Lower lobe of right lung (tissue), 2 donors: ENCODE measurements around the gene TMED6. TPM values are rescaled to one million over a fixed set of nuclear protein-coding genes. Genes with fewer than 3 reads are reported as not detected.

Source experiments
- ATAC-seq, 2 donors: fragments of 200-7000 bp; cut with Tn5 transposase; one replicate each; pipeline ENCODE4 v1.9.1; 2020 to 2022; ENCODE audit warnings: mild to moderate bottlenecking in 2 of 2, moderate library complexity in 2 of 2
- DNase-seq: peaks from one replicate; pipeline ENCODE4 v3.0.0-alpha.2; 2020
- H3K27ac ChIP-seq: fragments of 200-600 bp; one replicate; pipeline ENCODE4 v1.8.0; 2022
- H3K27me3 ChIP-seq: fragments of 200-600 bp; one replicate; pipeline ENCODE4 v1.8.0; 2022; ENCODE audit warnings: low read depth
- H3K36me3 ChIP-seq: fragments of 200-600 bp; one replicate; pipeline ENCODE4 v1.8.0; 2022; ENCODE audit warnings: mild to moderate bottlenecking
- H3K4me1 ChIP-seq: fragments of 200-600 bp; one replicate; pipeline ENCODE4 v1.8.0; 2022
- H3K4me3 ChIP-seq: fragments of 200-600 bp; one replicate; pipeline ENCODE4 v1.8.0; 2022; ENCODE audit warnings: mild to moderate bottlenecking
- H3K9me3 ChIP-seq: fragments of 200-600 bp; one replicate; pipeline ENCODE4 v1.8.0; 2022
- CTCF ChIP-seq: fragments of 200-600 bp; IDR thresholded peaks from one replicate; pipeline ENCODE4 v1.8.0; 2022; ENCODE audit warnings: antibody characterized with exemption, mild to moderate bottlenecking
- intact Hi-C: fragments of 100-400 bp; cut with DNase I; formaldehyde crosslinking; loops from one replicate; pipeline ENCODE4 v1.11.0; 2022
- total RNA-seq: library from RNA; stranded (reverse); fragmentation: NEBNext Ultra II Directional; extraction: Animal tissue kit (Norgen Biotek cat#: 25700); gene quantifications from one replicate; pipeline ENCODE4 v1.2.1, GENCODE V29; 2021
- donor health status: DM: no; HTN: yes; CAD: no; lungs with severe emphysema.

Gene TMED6
- total RNA-seq, 1 donor from 2014 or later, result 0.77 TPM

- no peak overlapping the region for H3K4me3 ChIP-seq
- intact Hi-C loops, result no loop called here
- no peaks in the 10 kb centered on the region for H3K9me3 ChIP-seq
- H3K27me3 ChIP-seq, result no peaks in the 10 kb centered on the region
- H3K36me3 ChIP-seq, result peaks cover 100% of the 10 kb centered on the region
- H3K4me1 ChIP-seq, result peaks cover under 1% of the 10 kb centered on the region
- no peak overlapping the region for H3K27ac ChIP-seq
- no peak for ATAC-seq
- no peak for TF ChIP-seq CTCF
- DNase-seq, result no peak
Measured at GRCh38 chr16:69318911-69319289, 32.7 kb downstream of the TMED6 start.

- Histone ChIP-seq H3K4me3 (no peak overlapping the region), H3K36me3 (peaks cover 95% of the 10 kb centered on the region), H3K27me3 (no peaks in the 10 kb centered on the region), H3K9me3 (no peaks in the 10 kb centered on the region), H3K4me1 (peaks cover 2% of the 10 kb centered on the region), H3K27ac (no peak overlapping the region)
- intact Hi-C loops, result no loop called here
- DNase-seq (no peak), ATAC-seq (peak in 1 of 2 donors; percentile 84)
- TF ChIP-seq CTCF, result no peak
Measured at GRCh38 chr16:69318177-69318910, 33.2 kb downstream of the TMED6 start.

- Histone ChIP-seq H3K27ac (no peak overlapping the region), H3K4me1 (peaks cover 19% of the 10 kb centered on the region), H3K9me3 (no peaks in the 10 kb centered on the region), H3K4me3 (no peak overlapping the region), H3K27me3 (no peaks in the 10 kb centered on the region), H3K36me3 (peaks cover 77% of the 10 kb centered on the region)
- no peak for DNase-seq
- intact Hi-C loops, result no loop called here
- no peak for ATAC-seq
- no peak for TF ChIP-seq CTCF
Measured at GRCh38 chr16:69316595-69317034, 35.0 kb downstream of the TMED6 start.

GRCh38 chr16:69315486-69316311 lies 35.9 kb downstream of the TMED6 start:
- Histone ChIP-seq H3K4me1 (peaks cover 19% of the 10 kb centered on the region), H3K9me3 (no peaks in the 10 kb centered on the region), H3K27me3 (no peaks in the 10 kb centered on the region), H3K4me3 (no peak overlapping the region), H3K27ac (no peak overlapping the region), H3K36me3 (peaks cover 68% of the 10 kb centered on the region)
- intact Hi-C loops, result no loop called here
- no peak for TF ChIP-seq CTCF
- DNase-seq (no peak), ATAC-seq (no peak)

- peaks cover 23% of the 10 kb centered on the region for H3K4me1 ChIP-seq
- DNase-seq (no peak), ATAC-seq (no peak)
- no peak overlapping the region for H3K4me3 ChIP-seq
- peaks cover 57% of the 10 kb centered on the region for H3K36me3 ChIP-seq
- intact Hi-C loops, result no loop called here
- H3K9me3 ChIP-seq, result no peaks in the 10 kb centered on the region
- no peaks in the 10 kb centered on the region for H3K27me3 ChIP-seq
- TF ChIP-seq CTCF, result no peak
- no peak overlapping the region for H3K27ac ChIP-seq
Measured at GRCh38 chr16:69314534-69314933, 37.1 kb downstream of the TMED6 start.
